Activated CD8-positive, alpha-beta memory T cell treated with anti-CD3 and anti-CD28 coated beads, Interleukin-2, amount 50 U/mL, for 1 hour (primary cell): Measurements from ENCODE around the gene GIMAP4.
"Not testable (repeated sequence)": the region's sequence is repeated elsewhere in the genome, so short reads cannot be mapped to it uniquely, and the experiment has no call there.

Experiments used
- DNase-seq: peaks from one replicate; pipeline ENCODE4 v3.0.0-alpha.2; 2020; ENCODE audit errors: extremely low read depth

The GIMAP4 gene

GRCh38 chr7:150580638-150581394, 13.6 kb downstream of the GIMAP4 start:
- DNase-seq, result no peak

GRCh38 chr7:150585199-150585598, 18.0 kb downstream of the GIMAP4 start:
- no peak for DNase-seq

DNA sequence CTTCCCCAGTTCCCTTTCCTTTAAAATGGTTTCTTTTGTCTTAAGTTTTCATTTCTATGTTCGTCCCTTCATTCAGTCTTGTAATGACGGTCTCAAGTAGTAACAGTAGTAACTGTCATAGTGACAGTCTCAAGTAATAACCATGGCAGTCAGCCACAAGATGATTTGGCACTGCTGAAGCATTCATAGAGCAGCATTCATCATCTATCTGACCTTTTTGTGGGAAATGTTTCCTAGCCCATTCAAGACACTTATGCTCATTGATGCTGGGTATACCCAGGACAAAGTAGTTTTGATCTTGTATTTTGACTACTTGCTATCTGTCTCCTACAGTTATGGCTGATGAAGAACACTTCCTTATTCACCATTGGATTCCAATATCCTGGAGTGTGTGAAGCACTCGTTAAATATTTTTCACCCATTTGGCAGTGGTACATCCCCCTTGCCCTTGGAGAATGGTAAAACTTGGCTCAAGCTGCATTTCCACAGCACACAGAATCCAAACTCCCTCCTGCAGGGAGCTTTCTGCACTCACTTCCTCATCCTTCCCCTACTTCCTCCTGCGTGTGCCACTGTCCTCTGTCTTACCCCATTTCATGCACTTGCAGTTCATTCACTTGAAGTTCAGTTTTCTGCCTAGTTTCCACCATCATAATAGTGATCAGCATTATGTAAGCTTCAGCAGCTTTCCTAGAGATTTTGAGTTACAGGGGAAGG, 19.0 kb downstream of the GIMAP4 start:
- DNase-seq, result no peak

- no peak for DNase-seq
Measured at GRCh38 chr7:150586785-150587152, 19.6 kb downstream of the GIMAP4 start.

DNA sequence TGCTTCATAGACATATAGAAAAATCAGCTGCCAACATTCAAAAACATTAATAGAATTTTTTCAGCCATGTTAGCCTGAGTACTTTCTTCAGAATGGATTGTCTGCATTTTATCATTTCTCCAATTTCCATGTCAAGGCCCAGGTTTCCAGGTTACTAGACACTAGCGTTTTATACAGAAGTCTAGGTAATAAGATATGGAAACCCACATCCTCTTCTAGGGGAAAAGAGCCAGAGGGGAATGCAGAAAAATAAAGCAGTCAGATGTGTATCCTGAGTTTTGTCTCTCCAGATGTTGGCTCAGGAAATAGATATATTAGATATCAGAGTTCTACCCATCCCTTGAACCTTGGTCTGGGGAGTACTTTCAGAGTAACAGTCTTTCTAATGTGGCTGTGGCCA, 20.4 kb downstream of the GIMAP4 start:
- no peak for DNase-seq

GRCh38 chr7:150594805-150595204, 27.6 kb downstream of the GIMAP4 start:
- DNase-seq, result no peak

DNA sequence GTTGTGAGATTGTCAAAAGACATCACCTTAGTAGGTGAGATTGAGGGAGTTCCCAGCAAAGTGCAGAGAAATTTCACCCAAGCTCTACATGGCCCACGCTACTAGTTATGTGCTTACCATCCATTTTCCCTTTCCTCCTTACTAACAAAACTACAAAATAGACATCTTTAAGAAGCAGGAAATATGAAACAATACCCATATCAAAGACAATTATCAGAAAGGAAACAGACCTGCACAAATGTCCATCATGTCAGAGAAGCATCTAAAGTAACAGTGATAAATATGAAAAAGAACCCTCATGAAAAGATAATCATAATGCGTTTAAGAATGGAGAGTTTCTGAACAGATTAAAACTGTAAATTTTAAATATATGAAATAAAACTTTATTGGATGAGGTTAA, 28.2 kb downstream of the GIMAP4 start:
- DNase-seq, result no peak

GRCh38 chr7:150603600-150603999, 36.4 kb downstream of the GIMAP4 start:
- not testable (repeated sequence) for DNase-seq

- no peak for DNase-seq
Measured at GRCh38 chr7:150610233-150610632, 43.0 kb downstream of the GIMAP4 start.

DNA sequence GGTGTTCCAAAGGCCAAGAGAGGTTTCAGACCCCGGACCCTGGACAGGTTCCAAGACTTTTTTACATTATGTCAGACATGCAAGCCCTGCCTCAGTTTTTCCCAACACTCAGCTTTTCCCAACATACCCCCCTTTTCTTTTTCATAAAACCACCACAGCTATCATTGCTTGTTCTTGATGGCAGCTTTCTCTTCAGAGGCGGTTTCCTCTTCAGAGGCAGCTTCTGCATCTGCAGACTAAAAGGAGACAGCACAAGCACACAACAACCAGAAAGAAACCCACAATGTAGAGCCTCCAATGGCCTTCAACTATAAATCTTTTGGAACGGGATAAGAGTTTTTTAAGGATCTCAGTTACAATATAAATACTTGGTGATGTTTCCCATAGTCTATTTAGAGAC, 45.7 kb downstream of the GIMAP4 start:
- no peak for DNase-seq

DNA sequence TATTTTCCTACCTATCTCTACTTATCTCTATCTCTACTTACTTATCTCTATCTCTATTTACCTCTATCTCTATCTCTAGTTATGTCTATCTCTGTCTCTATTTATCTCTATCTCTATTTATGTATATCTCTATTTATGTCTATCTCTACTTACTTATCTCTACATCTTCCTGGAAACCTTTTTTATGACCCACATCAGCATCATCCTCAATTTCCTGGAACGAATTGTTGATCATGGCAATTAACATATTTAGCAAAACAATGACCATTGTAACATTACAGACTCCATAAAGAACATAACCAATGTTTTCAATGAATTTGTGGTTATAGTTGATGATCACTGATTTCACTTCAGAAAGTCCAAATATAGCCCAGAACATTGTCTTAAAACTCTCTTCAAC, 46.7 kb downstream of the GIMAP4 start:
- no peak for DNase-seq

DNA sequence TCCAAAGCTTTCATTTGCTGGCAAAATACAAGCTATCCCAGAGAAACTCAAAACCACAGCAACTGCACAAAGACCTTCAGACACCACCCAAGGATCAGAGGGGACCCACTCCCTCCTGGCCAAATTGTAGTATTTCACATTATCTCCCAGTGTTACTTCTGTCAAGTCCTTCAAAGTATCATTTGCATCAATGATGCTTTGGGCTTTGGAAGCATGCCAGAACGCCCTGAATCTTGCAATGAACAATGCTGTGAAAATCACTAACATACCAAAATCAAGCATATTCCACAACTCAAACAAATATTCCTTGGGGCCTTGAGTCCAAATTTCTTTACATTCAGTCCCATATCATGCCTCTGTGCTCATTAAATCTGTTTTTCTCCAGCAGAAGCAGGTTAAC, 47.2 kb downstream of the GIMAP4 start:
- not testable (repeated sequence) for DNase-seq

DNA sequence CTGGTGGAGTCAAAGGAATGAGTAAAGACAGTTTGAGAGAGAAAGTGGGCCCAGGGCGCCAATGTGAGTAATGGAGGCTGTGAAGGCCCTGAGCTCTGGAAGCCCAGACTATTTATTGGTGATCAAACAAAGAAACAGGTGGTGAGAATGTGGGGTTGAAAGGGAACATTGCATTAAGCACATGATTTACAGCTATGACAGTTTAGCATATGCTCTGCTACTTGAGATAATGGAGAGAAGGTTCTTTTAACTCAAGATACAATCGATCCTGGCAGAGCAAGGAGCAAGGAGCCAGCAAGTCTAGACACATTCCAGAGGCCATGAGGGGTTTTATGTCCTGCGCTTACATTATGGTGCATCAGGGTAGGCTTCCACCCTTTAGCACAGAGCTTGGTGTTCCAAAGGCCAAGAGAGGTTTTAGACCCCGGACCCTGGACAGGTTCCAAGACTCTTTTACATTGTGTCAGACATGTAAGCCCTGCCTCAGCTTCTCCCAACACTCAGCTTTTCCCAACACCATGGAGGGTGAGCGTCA, 48.1 kb downstream of the GIMAP4 start:
- DNase-seq, result not testable (repeated sequence)

- DNase-seq, result no peak
Measured at GRCh38 chr7:150620061-150620460, 52.9 kb downstream of the GIMAP4 start.

- no peak for DNase-seq
Measured at GRCh38 chr7:150620617-150621371, 53.6 kb downstream of the GIMAP4 start.

DNA sequence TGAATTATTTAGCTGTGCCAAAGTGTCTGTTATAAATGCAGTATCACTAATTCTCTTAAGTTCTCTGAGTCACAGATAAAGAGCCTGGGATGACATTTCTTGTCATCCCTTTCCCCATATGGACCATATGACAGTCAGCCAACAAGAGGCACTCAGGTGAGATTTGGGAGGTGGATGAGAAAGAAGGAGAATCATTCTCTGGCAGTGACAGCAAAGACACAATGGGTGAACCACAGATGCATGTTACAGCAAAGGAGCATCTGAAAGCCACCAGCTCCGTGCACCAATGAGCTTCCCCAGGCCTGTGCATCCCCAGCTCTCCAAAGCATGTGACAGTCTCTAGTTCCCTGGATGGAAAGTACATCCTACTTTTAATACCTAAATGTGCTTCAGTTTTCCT, 54.2 kb downstream of the GIMAP4 start:
- no peak for DNase-seq
